IMR-90 (cell line): Measurements from ENCODE around the gene EHBP1. TPM values are rescaled to one million over a fixed set of nuclear protein-coding genes. Genes with fewer than 3 reads are reported as not detected.

Experiments
- ATAC-seq: fragments of 200-7000 bp; cut with Tn5 transposase; 2 replicates; pipeline ENCODE4 v1.9.1; 2020; ENCODE audit warnings: low read depth, mild to moderate bottlenecking, moderate library complexity
- Bru-seq: library from RNA; stranded (reverse); fragments of 400-500 nt; gene quantifications from one replicate; lab custom pipeline; 2021; lab: Mats Ljungman, UMichigan
- BruChase-seq, 2 experiments: library from RNA; stranded (reverse); fragments of 400-500 nt; gene quantifications; one replicate each; lab custom pipeline; 2021; lab: Mats Ljungman, UMichigan
- BruUV-seq: library from RNA; stranded (reverse); fragments of 400-500 nt; replicated peaks from 2 replicates; lab custom pipeline; 2021; lab: Mats Ljungman, UMichigan
- CTCF ChIA-PET: fragments of 300-600 bp; formaldehyde crosslinking; extraction: SDS; loops from one replicate; lab custom pipeline; 2021; ENCODE audit warnings: antibody characterized with exemption; lab: Yijun Ruan, JAX
- POLR2A ChIA-PET: fragments of 300-600 bp; sonication (Branson Sonifier 250); formaldehyde crosslinking; loops from one replicate; lab custom pipeline; 2022; ENCODE audit warnings: antibody characterized with exemption; ENCODE audit not compliant: unreplicated experiment; lab: Charles Lee
- DNase-seq: peaks from one replicate; pipeline ENCODE4 v3.0.0; 2013
- H2AFZ ChIP-seq: replicated peaks from 2 replicates; pipeline ENCODE3; 2013; ENCODE audit warnings: low read length, mild to moderate bottlenecking; ENCODE audit not compliant: poor library complexity
- H2AK5ac ChIP-seq: 2 replicates; pipeline ENCODE4 v1.6.1; 2013; ENCODE audit warnings: low read depth, low read length, inconsistent platforms
- H2AK9ac ChIP-seq: replicated peaks from 2 replicates; pipeline ENCODE3; 2013; ENCODE audit warnings: mild to moderate bottlenecking, low read depth, low read length, moderate library complexity; ENCODE audit not compliant: poor library complexity
- H2BK120ac ChIP-seq: 2 replicates; pipeline ENCODE4 v1.6.1; 2013; ENCODE audit warnings: low read depth, low read length, inconsistent platforms
- H2BK15ac ChIP-seq: 3 replicates; pipeline ENCODE4 v1.6.1; 2013; ENCODE audit warnings: low read depth, low read length, inconsistent platforms
- H2BK20ac ChIP-seq: 2 replicates; pipeline ENCODE4 v1.6.1; 2013; ENCODE audit warnings: low read depth, mild to moderate bottlenecking, inconsistent platforms, low read length, moderate library complexity
- H2BK5ac ChIP-seq: 2 replicates; pipeline ENCODE4 v1.6.1; 2013; ENCODE audit warnings: mild to moderate bottlenecking, low read depth, low read length, inconsistent platforms; ENCODE audit not compliant: poor library complexity, severe bottlenecking
- H3K14ac ChIP-seq: replicated peaks from 2 replicates; pipeline ENCODE4 v1.6.1; 2013; ENCODE audit warnings: low read depth, low read length, inconsistent platforms
- H3K18ac ChIP-seq: 2 replicates; pipeline ENCODE4 v1.6.1; 2013; ENCODE audit warnings: low read depth, low read length, control low read depth
- H3K23ac ChIP-seq: 2 replicates; pipeline ENCODE4 v1.6.1; 2013; ENCODE audit warnings: low read depth, low read length, inconsistent platforms
- H3K27ac ChIP-seq: 2 replicates; pipeline ENCODE4 v1.5.1; 2013; ENCODE audit warnings: mild to moderate bottlenecking, control low read depth, low read length; ENCODE audit not compliant: insufficient read depth
- H3K27me3 ChIP-seq: 2 replicates; pipeline ENCODE4 v1.6.1; 2013; ENCODE audit warnings: low read length; ENCODE audit not compliant: control insufficient read depth, insufficient read depth
- H3K36me3 ChIP-seq: 2 replicates; pipeline ENCODE4 v1.6.1; 2013; ENCODE audit warnings: low read length, mixed read lengths; ENCODE audit not compliant: control insufficient read depth, insufficient read depth
- H3K4ac ChIP-seq: 2 replicates; pipeline ENCODE4 v1.6.1; 2013; ENCODE audit warnings: low read depth, low read length, inconsistent platforms
- H3K4me1 ChIP-seq: 2 replicates; pipeline ENCODE4 v1.6.1; 2013; ENCODE audit warnings: low read length, mixed read lengths; ENCODE audit not compliant: control insufficient read depth, insufficient read depth
- H3K4me2 ChIP-seq: 2 replicates; pipeline ENCODE4 v1.6.1; 2013; ENCODE audit warnings: low read depth, mild to moderate bottlenecking, control low read depth, low read length, moderate library complexity
- H3K4me3 ChIP-seq: 2 replicates; pipeline ENCODE4 v1.5.1; 2013; ENCODE audit warnings: low read depth, mild to moderate bottlenecking, control low read depth, low read length, moderate library complexity; ENCODE audit not compliant: insufficient read depth
- H3K56ac ChIP-seq: 2 replicates; pipeline ENCODE4 v1.6.1; 2013; ENCODE audit warnings: low read length, inconsistent platforms; ENCODE audit not compliant: insufficient read depth; ENCODE audit errors: extremely low read depth
- H3K79me1 ChIP-seq, 2 experiments: 2 replicates each; pipeline ENCODE4 v1.6.1; 2013; ENCODE audit warnings: low read length in 2 of 2, inconsistent platforms in 1 of 2, low read depth in 1 of 2
- H3K9ac ChIP-seq: 2 replicates; pipeline ENCODE4 v1.6.1; 2013; ENCODE audit warnings: low read depth, low read length, control low read depth
- H3K9me1 ChIP-seq: 2 replicates; pipeline ENCODE4 v1.6.1; 2013; ENCODE audit warnings: low read length, inconsistent platforms; ENCODE audit not compliant: insufficient read depth
- H3K9me3 ChIP-seq: 2 replicates; pipeline ENCODE4 v1.6.1; 2013; ENCODE audit warnings: low read length; ENCODE audit not compliant: control insufficient read depth, insufficient read depth
- H4K20me1 ChIP-seq: 2 replicates; pipeline ENCODE4 v1.6.1; 2013; ENCODE audit warnings: low read length, inconsistent platforms; ENCODE audit not compliant: insufficient read depth
- H4K5ac ChIP-seq: 2 replicates; pipeline ENCODE4 v1.6.1; 2013; ENCODE audit warnings: mild to moderate bottlenecking, low read depth, low read length, control low read depth
- H4K8ac ChIP-seq, 2 experiments: 2 replicates each; pipeline ENCODE4 v1.6.1; 2013; ENCODE audit warnings: low read depth in 2 of 2, low read length in 2 of 2, control low read depth in 1 of 2, inconsistent platforms in 1 of 2
- H4K91ac ChIP-seq: 2 replicates; pipeline ENCODE4 v1.6.1; 2013; ENCODE audit warnings: low read depth, low read length, inconsistent platforms; ENCODE audit not compliant: insufficient read depth
- BHLHE40 ChIP-seq: fragments of 150-350 bp; IDR thresholded peaks from 2 replicates; pipeline ENCODE4 v1.6.1; 2016; ENCODE audit warnings: mild to moderate bottlenecking, low read depth, low read length
- CEBPB ChIP-seq: IDR thresholded peaks from 2 replicates; pipeline ENCODE4 v1.6.1; 2012; ENCODE audit warnings: low read depth, low read length, improper control_type of control experiment
- CHD1 ChIP-seq: IDR thresholded peaks from 2 replicates; pipeline ENCODE4 v1.6.1; 2012; ENCODE audit warnings: low read depth, low read length, improper control_type of control experiment
- MAFK ChIP-seq: IDR thresholded peaks from 2 replicates; pipeline ENCODE4 v1.6.1; 2012; ENCODE audit warnings: low read depth, low read length, improper control_type of control experiment
- MAZ ChIP-seq: IDR thresholded peaks from 2 replicates; pipeline ENCODE4 v1.6.1; 2012; ENCODE audit warnings: low read depth, mild to moderate bottlenecking, low read length, improper control_type of control experiment, moderate library complexity, borderline replicate concordance
- NFE2L2 ChIP-seq: fragments of 150-350 bp; IDR thresholded peaks from 2 replicates; pipeline ENCODE4 v1.6.1; 2016; ENCODE audit warnings: low read depth, mild to moderate bottlenecking, low read length
- POLR2A ChIP-seq: IDR thresholded peaks from 2 replicates; pipeline ENCODE4 v1.6.1; 2012; ENCODE audit warnings: mild to moderate bottlenecking, low read depth, low read length
- RAD21 ChIP-seq: IDR thresholded peaks from 2 replicates; pipeline ENCODE4 v1.6.1; 2012; ENCODE audit warnings: low read length, improper control_type of control experiment
- RCOR1 ChIP-seq: IDR thresholded peaks from 2 replicates; pipeline ENCODE4 v1.6.1; 2012; ENCODE audit warnings: mild to moderate bottlenecking, low read length, improper control_type of control experiment; ENCODE audit not compliant: insufficient replicate concordance
- RFX5 ChIP-seq: IDR thresholded peaks from 2 replicates; pipeline ENCODE4 v1.8.0; 2012; ENCODE audit warnings: low read depth, mild to moderate bottlenecking, low read length, moderate library complexity
- SMC3 ChIP-seq: fragments of 150-350 bp; IDR thresholded peaks from 2 replicates; pipeline ENCODE4 v1.6.1; 2016; ENCODE audit warnings: low read depth, mild to moderate bottlenecking, antibody characterized with exemption, low read length, moderate library complexity
- WGBS, 2 experiments: methylation state at CpG; one replicate each; pipeline versions ENCODE4 v1.1.5 to v1.1.7; 2013; ENCODE audit warnings: missing lambda C conversion rate in 2 of 2; ENCODE audit not compliant: insufficient read length in 1 of 2; ENCODE audit errors: extremely low coverage in 2 of 2; 5-methylcytosine and 5-hydroxymethylcytosine counted together
- dilution Hi-C: fragments of 300-500 bp; cut with HindIII; formaldehyde crosslinking; loops from one replicate; pipeline ENCODE4 v1.14.3; 2018; ENCODE audit warnings: low sequenced_read_pairs; ENCODE audit not compliant: unreplicated experiment
- in situ Hi-C: fragments of 300-500 bp; cut with MboI; formaldehyde crosslinking; loops from 3 replicates; pipeline ENCODE4 v1.14.3; 2019; ENCODE audit warnings: low sequenced_read_pairs, inconsistent platforms, mixed read lengths
- intact Hi-C: fragments of 100-400 bp; cut with micrococcal nuclease; formaldehyde crosslinking; loops from 2 replicates; pipeline ENCODE4 v1.10.0; 2022
- long read RNA-seq: library from polyadenylated mRNA; unstranded; transcript quantifications from one replicate; pipeline ENCODE4 v2.0.0, GENCODE V29; 2021; ENCODE audit not compliant: unreplicated experiment
- polyA plus RNA-seq, 3 experiments: library from polyadenylated mRNA; depleted of rRNA; stranded (reverse); fragments of >200 nt; gene quantifications; 2 replicates each; pipeline ENCODE4 v1.2.3, GENCODE V29; 2012; ENCODE audit warnings: low replicate concordance in 1 of 3
- total RNA-seq: library from RNA; depleted of rRNA; stranded (reverse); fragments of >200 nt; gene quantifications from 2 replicates; pipeline ENCODE4 v1.2.3, GENCODE V29; 2012; rRNA removed
- TF ChIP-seq, protein P1 (sequence below): fragments of 150-350 bp; IDR thresholded peaks from 2 replicates; pipeline ENCODE4 v1.6.1; 2016; ENCODE audit warnings: low read depth, mild to moderate bottlenecking, low read length, moderate library complexity, borderline replicate concordance
- TF ChIP-seq, protein P2 (sequence below): fragments of 150-350 bp; IDR thresholded peaks from 2 replicates; pipeline ENCODE4 v1.6.1; 2017; ENCODE audit warnings: mild to moderate bottlenecking, antibody characterized with exemption, low read length, low read depth

Gene EHBP1
- total RNA-seq (44.4 and 55.0 TPM in 2 replicates), polyA plus RNA-seq (2012; rRNA removed) (28.3 and 28.5 TPM in 2 replicates), Bru-seq, nascent RNA (percentile 88 among the genes with signal in this experiment), BruChase-seq, experiment 1, labeled RNA remaining after a 6-hour chase (percentile 71 among the genes with signal in this experiment), BruChase-seq, experiment 2, labeled RNA remaining after a 2-hour chase (percentile 76 among the genes with signal in this experiment)
- 8.3 and 11.9 TPM in 2 replicates for polyA plus RNA-seq (2012; cell fraction: cytosol; rRNA removed)
- 10.9 and 45.6 TPM in 2 replicates for polyA plus RNA-seq (2012; cell fraction: nucleus; rRNA removed; ENCODE audit: low replicate concordance)
- long read RNA-seq, full-length matches to known transcripts = 4 of 24 reads
- long read RNA-seq, partial matches to known transcripts = 8 of 24 reads
- long read RNA-seq, other reads (novel, unspliced or antisense) = 12 of 24 reads

DNA sequence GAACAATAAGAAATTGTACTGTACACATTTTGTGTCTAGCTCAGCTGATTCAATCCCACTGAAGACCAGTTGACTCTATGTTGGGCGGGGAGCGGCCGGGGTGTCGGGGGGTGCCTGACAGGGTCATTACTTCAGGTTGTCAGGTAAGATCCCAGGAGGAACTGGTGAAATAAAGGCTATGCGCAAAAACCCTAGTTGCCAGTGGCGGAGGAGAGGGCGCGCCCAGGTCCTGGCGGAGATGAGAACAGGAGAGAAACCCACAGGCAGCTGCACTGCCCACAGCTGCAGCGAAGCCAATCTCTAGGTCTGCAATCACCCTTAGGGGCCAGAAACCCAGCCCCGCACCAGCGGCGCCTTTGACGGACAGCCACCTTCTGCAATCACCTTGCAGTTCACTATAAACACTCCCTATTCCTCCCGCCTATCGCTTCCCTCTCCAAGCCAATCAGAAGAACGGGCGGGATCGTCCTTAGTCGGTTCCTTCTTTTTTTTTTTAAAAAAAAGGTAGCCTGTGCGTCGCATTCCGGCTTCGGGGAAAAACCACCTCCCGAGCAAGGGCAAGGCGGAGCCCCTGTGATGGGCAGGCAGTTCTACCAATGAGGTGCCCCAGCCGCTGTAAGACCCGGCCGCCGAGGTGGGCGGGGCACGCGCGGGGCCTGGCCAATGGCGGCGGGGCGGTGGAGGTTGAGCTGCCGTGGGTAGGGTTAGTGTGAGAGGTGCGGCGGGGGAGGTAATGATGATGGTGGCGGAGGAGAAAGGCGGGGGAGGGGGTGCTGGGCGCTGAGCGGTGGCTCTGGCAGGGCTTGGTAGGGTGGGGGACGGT, at the start of gene EHBP1:
EHBP1 (plus strand) TSS at position 707 of the 823 bp plus-strand sequence. CDS start 1,479 bp downstream, outside the sequence.
- in situ Hi-C loops (no loop called here), intact Hi-C loops (loop anchor here (1.0 to 5.0 kb wide), 4 partner anchors 42 to 248 kb away; partner anchors contain the start of gene TMEM17)
- H3K4me2 ChIP-seq = peak within 1 kb of the TSS; percentile 87
- TF ChIP-seq MAZ (peak; percentile 28; the same call in 1 of the 2 replicates), MAFK (no peak), NFE2L2 (no peak), RFX5 (no peak), RCOR1 (no peak), SMC3 (no peak), CHD1 (no peak), POLR2A (0 out of 2 replicates have a peak, but pooled peaks have one; percentile 37), RAD21 (no peak; the same call in 1 of the 2 replicates), BHLHE40 (no peak), CEBPB (peak; percentile 46; the same call in 1 of the 2 replicates)
- TF ChIP-seq, protein P1, sequence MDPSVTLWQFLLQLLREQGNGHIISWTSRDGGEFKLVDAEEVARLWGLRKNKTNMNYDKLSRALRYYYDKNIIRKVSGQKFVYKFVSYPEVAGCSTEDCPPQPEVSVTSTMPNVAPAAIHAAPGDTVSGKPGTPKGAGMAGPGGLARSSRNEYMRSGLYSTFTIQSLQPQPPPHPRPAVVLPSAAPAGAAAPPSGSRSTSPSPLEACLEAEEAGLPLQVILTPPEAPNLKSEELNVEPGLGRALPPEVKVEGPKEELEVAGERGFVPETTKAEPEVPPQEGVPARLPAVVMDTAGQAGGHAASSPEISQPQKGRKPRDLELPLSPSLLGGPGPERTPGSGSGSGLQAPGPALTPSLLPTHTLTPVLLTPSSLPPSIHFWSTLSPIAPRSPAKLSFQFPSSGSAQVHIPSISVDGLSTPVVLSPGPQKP = no peak
- TF ChIP-seq, protein P2, sequence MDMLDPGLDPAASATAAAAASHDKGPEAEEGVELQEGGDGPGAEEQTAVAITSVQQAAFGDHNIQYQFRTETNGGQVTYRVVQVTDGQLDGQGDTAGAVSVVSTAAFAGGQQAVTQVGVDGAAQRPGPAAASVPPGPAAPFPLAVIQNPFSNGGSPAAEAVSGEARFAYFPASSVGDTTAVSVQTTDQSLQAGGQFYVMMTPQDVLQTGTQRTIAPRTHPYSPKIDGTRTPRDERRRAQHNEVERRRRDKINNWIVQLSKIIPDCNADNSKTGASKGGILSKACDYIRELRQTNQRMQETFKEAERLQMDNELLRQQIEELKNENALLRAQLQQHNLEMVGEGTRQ = peak; percentile 92

More for the DNA sequence above, at the start of gene EHBP1:
- peak within 1 kb of the TSS; percentile 80 for H3K56ac ChIP-seq
- peaks cover 4% of the 10 kb centered on the region; the same call in 1 of the 2 replicates for H3K4me1 ChIP-seq
- H3K4ac ChIP-seq = peak within 1 kb of the TSS; percentile 88
- peak within 1 kb of the TSS; percentile 24; the same call in 1 of the 3 replicates for H2BK15ac ChIP-seq
- CTCF ChIA-PET = interaction anchor here (0.6 kb wide), 2 partner anchors 766 to 1271 kb away, joined by 3 to 4 read pairs; no protein-coding TSS in a partner anchor
- peak within 1 kb of the TSS; percentile 38; the same call in 1 of the 2 replicates for H2BK20ac ChIP-seq
- H3K27me3 ChIP-seq = no peaks in the 10 kb centered on the region
- peak within 1 kb of the TSS; percentile 14 for H4K5ac ChIP-seq
- H3K4me3 ChIP-seq = peak within 1 kb of the TSS; percentile 83
- dilution Hi-C loops = no loop called here
- POLR2A ChIA-PET = interaction anchor here (0.5 to 0.6 kb wide), 4 partner anchors 11 to 220 kb away, joined by 3 to 10 read pairs (median 4); no protein-coding TSS in a partner anchor
- ATAC-seq (peak; percentile 96), DNase-seq (peak; percentile 100)
- peak within 1 kb of the TSS; percentile 91 for H2AK5ac ChIP-seq
- peaks cover 6% of the 10 kb centered on the region; the same call in 1 of the 2 replicates for H3K9me1 ChIP-seq
- peak within 1 kb of the TSS; percentile 61 for H3K18ac ChIP-seq
- WGBS, 2 experiments = 0% methylated on average over 2 of the region's 45 CpGs; no CpG with 5 or more reads in 1 of the 2 experiments
- peak within 1 kb of the TSS; percentile 97 for H3K23ac ChIP-seq
- H3K79me1 ChIP-seq = peaks cover 21 to 27% of the 10 kb centered on the region in 2 experiments
- peak within 1 kb of the TSS; percentile 91 for H3K9ac ChIP-seq
- H2BK120ac ChIP-seq = peak within 1 kb of the TSS; percentile 68
- no peaks in the 10 kb centered on the region for H4K20me1 ChIP-seq
- H4K8ac ChIP-seq = peak within 1 kb of the TSS; percentile 78 to 83
- no peaks in the 10 kb centered on the region for H3K9me3 ChIP-seq
- H2BK5ac ChIP-seq = peak within 1 kb of the TSS; percentile 82
- peak within 1 kb of the TSS; percentile 97 for H3K14ac ChIP-seq
- peaks cover 2% of the 10 kb centered on the region; the same call in 1 of the 2 replicates for H3K36me3 ChIP-seq
- H4K91ac ChIP-seq = peak within 1 kb of the TSS; percentile 79
- no TSS peak for BruUV-seq
- peak within 1 kb of the TSS; percentile 84 for H3K27ac ChIP-seq
- H2AFZ ChIP-seq = peak within 1 kb of the TSS; percentile 94
- peak within 1 kb of the TSS; percentile 90 for H2AK9ac ChIP-seq
